ENCODE data around the gene ZNF710. TPM values are rescaled to one million over a fixed set of nuclear protein-coding genes. Genes with fewer than 3 reads are reported as not detected.

ZNF710 gene
- total and polyA plus RNA-seq, 2 of the 8 experiments (the other 6 are each of a cell fraction or from before 2014, with no cell fraction given) = 10.5 to 24.0 TPM

GRCh38 chr15:89958107-89958805, 42.9 kb upstream of the ZNF710 start:
- peaks cover 0 to 3% (median 0%) of the 10 kb centered on the region in 4 experiments; a peak in 1 of 7 replicates for H3K4me1 ChIP-seq (replicated peaks in 1 of 4; ENCODE audit: control insufficient read depth in 3 of 4, insufficient read depth in 4 of 4, low read length in 3 of 4)
- H4K91ac ChIP-seq (replicated peaks; ENCODE audit: insufficient read length, low read length) = no peak overlapping the region
- H3K9ac ChIP-seq (replicated peaks in 1 of 4; ENCODE audit: extremely low read depth in 1 of 4, low read depth in 3 of 4, low read length in 3 of 4) = no peak overlapping the region
- H3K23me2 ChIP-seq (ENCODE audit: low read depth, low read length) = no peaks in the 10 kb centered on the region; the same call in 1 of the 2 replicates
- POLR2A ChIA-PET (ENCODE audit: partially characterized antibody) = no interaction called here
- no peak overlapping the region for H3K14ac ChIP-seq (ENCODE audit: insufficient read length)
- H2BK5ac ChIP-seq (ENCODE audit: low read depth, low read length) = peak overlapping the region; percentile 62; the same call in 1 of the 2 replicates
- no peak overlapping the region for H4K8ac ChIP-seq (ENCODE audit: extremely low read depth, insufficient read depth, low read length)
- peaks cover 0 to 4% of the 10 kb centered on the region in 2 experiments; a peak in 1 of 4 replicates for H3K9me3 ChIP-seq (ENCODE audit: insufficient read depth in 2 of 2, low read depth in 1 of 2, low read length in 1 of 2)
- no peaks in the 10 kb centered on the region for H4K20me1 ChIP-seq (replicated peaks in 1 of 2; ENCODE audit: control insufficient read depth in 1 of 2, insufficient read depth in 2 of 2, low read length in 2 of 2)
- no peak overlapping the region for H4K5ac ChIP-seq (ENCODE audit: insufficient read length, low read depth, low read length)
- no peak overlapping the region for H2AK5ac ChIP-seq (ENCODE audit: low read depth, low read length)
- no peak overlapping the region for H2BK20ac ChIP-seq (ENCODE audit: low read length)
- H2BK15ac ChIP-seq (ENCODE audit: low read length) = no peak overlapping the region
- H3K4me3 ChIP-seq (ENCODE audit: extremely low read depth in 1 of 4, insufficient read depth in 2 of 4, low read depth in 3 of 4, low read length in 4 of 4) = no peak overlapping the region
- no peak overlapping the region for H2BK12ac ChIP-seq (ENCODE audit: low read depth, low read length)
- H3K23ac ChIP-seq (ENCODE audit: insufficient read length) = no peak overlapping the region
- H3K4me2 ChIP-seq (ENCODE audit: insufficient read depth in 1 of 2, low read depth in 2 of 2, low read length in 2 of 2) = no peak overlapping the region
- no peaks in the 10 kb centered on the region for H3K79me1 ChIP-seq (ENCODE audit: low read depth, low read length)
- no peak for TF ChIP-seq SP1 (IDR thresholded peaks at IDR 0.05; ENCODE audit: low read depth, low read length)
- no peak for TF ChIP-seq HDAC2 (IDR thresholded peaks at IDR 0.05; ENCODE audit: borderline replicate concordance in 1 of 2, low read depth in 2 of 2, low read length in 2 of 2)
- DNase-seq (ENCODE audit: low read depth in 1 of 2, low spot score in 2 of 2) (no peak), FAIRE-seq (no peak)
- CTCF ChIA-PET (ENCODE audit: partially characterized antibody) = interaction anchor here (0.5 to 2.0 kb wide), 8 partner anchors 9 to 197 kb away, joined by 3 to 7 read pairs (median 4); no protein-coding TSS in a partner anchor
- peak overlapping the region; percentile 75; the same call in 1 of the 2 replicates for H2AFZ ChIP-seq (ENCODE audit: low read length)
- H3K79me2 ChIP-seq (ENCODE audit: control insufficient read depth in 1 of 2, insufficient read depth in 2 of 2, low read length in 2 of 2) = no peaks in the 10 kb centered on the region
- H3K4ac ChIP-seq (replicated peaks; ENCODE audit: insufficient read length, low read depth, low read length) = no peak overlapping the region
- 92% methylated on average over 18 of the region's 18 CpGs; no CpG with 5 or more reads in 1 of the 2 experiments for WGBS, 2 experiments (ENCODE audit: extremely low coverage in 1 of 2, insufficient coverage in 1 of 2, insufficient read length in 1 of 2, insufficient replicate concordance in 2 of 2, low coverage in 1 of 2, low lambda C conversion rate in 2 of 2, missing lambda C conversion rate in 1 of 2)
- no peak overlapping the region for H2BK120ac ChIP-seq (replicated peaks; ENCODE audit: low read depth, low read length)
- no peaks in the 10 kb centered on the region for H3K36me3 ChIP-seq (ENCODE audit: control insufficient read depth in 2 of 4, insufficient read depth in 4 of 4, low read length in 3 of 4)
- no peak overlapping the region; the same call in 1 of the 2 replicates for H3K18ac ChIP-seq (ENCODE audit: extremely low read depth, low read length)
- no peak overlapping the region for H3K56ac ChIP-seq (replicated peaks; ENCODE audit: insufficient read length, low read depth, low read length)
- no peaks in the 10 kb centered on the region for H3K27me3 ChIP-seq (replicated peaks in 1 of 4; ENCODE audit: control insufficient read depth in 3 of 4, extremely low read depth in 1 of 4, insufficient read depth in 3 of 4, low read length in 3 of 4)
- no peak overlapping the region for H3K27ac ChIP-seq (ENCODE audit: low read depth, low read length)

Data from H1 (cell line).